Lung (tissue), 12 donors: ENCODE data around the gene RAB3C. TPM values are rescaled to one million over a fixed set of nuclear protein-coding genes. Genes with fewer than 3 reads are reported as not detected.
A peak's percentile ranks its signal among the peaks of the same experiment; 100 is the strongest.

Experiments
- ATAC-seq: fragments of 200-7000 bp; cut with Tn5 transposase; one replicate; pipeline ENCODE4 v1.9.1; 2020; ENCODE audit warnings: moderate number of reproducible peaks; ENCODE audit not compliant: insufficient read depth, low FRiP score
- DNase-seq, 3 donors: peaks; one replicate each; pipeline ENCODE4 v3.0.0-alpha.2; 2013 to 2017
- H3K27ac ChIP-seq, 2 donors: one replicate each; pipeline ENCODE4 v1.5.1; 2013; ENCODE audit warnings: mild to moderate bottlenecking in 2 of 2, moderate library complexity in 2 of 2, control low read depth in 1 of 2, inconsistent platforms in 1 of 2, low read depth in 1 of 2, low read length in 1 of 2
- H3K27me3 ChIP-seq, 3 donors: one replicate each; pipeline ENCODE4 v1.5.1; 2013; ENCODE audit warnings: low read length in 2 of 3; ENCODE audit not compliant: control insufficient read depth in 3 of 3, insufficient read depth in 3 of 3
- H3K36me3 ChIP-seq, 4 donors: one replicate each; pipeline ENCODE4 v1.5.1; 2013; ENCODE audit warnings: low read length in 4 of 4, mild to moderate bottlenecking in 1 of 4, moderate library complexity in 1 of 4; ENCODE audit not compliant: control insufficient read depth in 4 of 4, insufficient read depth in 4 of 4
- H3K4me1 ChIP-seq, 5 donors: one replicate each; pipeline ENCODE4 v1.5.1; 2013; ENCODE audit warnings: low read length in 5 of 5, mild to moderate bottlenecking in 2 of 5, moderate library complexity in 1 of 5; ENCODE audit not compliant: control insufficient read depth in 5 of 5, insufficient read depth in 5 of 5
- H3K4me3 ChIP-seq: one replicate; pipeline ENCODE4 v1.5.1; 2013; ENCODE audit warnings: mild to moderate bottlenecking, control low read depth, moderate library complexity
- H3K9ac ChIP-seq, 2 donors: one replicate each; pipeline ENCODE4 v1.5.1; 2013; ENCODE audit warnings: low read length in 2 of 2, control low read depth in 1 of 2; ENCODE audit not compliant: insufficient read depth in 1 of 2
- H3K9me3 ChIP-seq, 4 donors: one replicate each; pipeline ENCODE4 v1.5.1; 2013; ENCODE audit warnings: low read length in 3 of 4, mild to moderate bottlenecking in 1 of 4, moderate library complexity in 1 of 4; ENCODE audit not compliant: control insufficient read depth in 4 of 4, insufficient read depth in 3 of 4
- CTCF ChIP-seq: IDR thresholded peaks from 2 replicates; pipeline ENCODE4 v1.5.1; 2012; ENCODE audit warnings: mild to moderate bottlenecking; ENCODE audit errors: control extremely low read depth, extremely low read depth
- WGBS, 2 donors: extraction: QIAGEN DNeasy Blood & Tissue Kit; methylation state at CpG; one replicate each; pipeline ENCODE4 v1.1.7; 2013; 5-methylcytosine and 5-hydroxymethylcytosine counted together
- polyA plus RNA-seq, 2 donors: library from polyadenylated mRNA; stranded (reverse); fragments of 200-250 nt; gene quantifications; one replicate each; pipeline ENCODE4 v1.2.1, GENCODE V29; 2013
- total RNA-seq, 2 donors: library from RNA; depleted of rRNA in 1 of 2; stranded (reverse); fragments of >200 nt in 1 of 2; gene quantifications; one replicate each; pipeline ENCODE4 v1.2.1, GENCODE V29; 2014 to 2021
- donor health status: control.
- donor health status: control.
- donor health status: Bipolar disorder and iron deficiency.
- donor health status: healthy.
- donor health status: DM: yes; HTN: yes; CAD: no.

The RAB3C gene
- total and polyA plus RNA-seq, 4 donors: 0.35 to 1.1 (median 0.86) TPM

GRCh38 chr5:58800356-58800755 is 217.5 kb downstream of the RAB3C start:
- Histone ChIP-seq H3K4me1 (peaks cover 0 to 21% (median 5%) of the 10 kb centered on the region in 5 donors), H3K27ac (no peak overlapping the region), H3K27me3 (no peaks in the 10 kb centered on the region), H3K4me3 (no peak overlapping the region), H3K36me3 (no peaks in the 10 kb centered on the region), H3K9me3 (no peaks in the 10 kb centered on the region), H3K9ac (no peak overlapping the region)
- 79 to 83% methylated on average over 7 of the region's 7 CpGs for WGBS, 2 donors
- no peak for DNase-seq
- TF ChIP-seq CTCF: no peak
- no peak for ATAC-seq

GRCh38 chr5:58800861-58801540 is 218.1 kb downstream of the RAB3C start:
- no peak for DNase-seq
- Histone ChIP-seq H3K27me3 (no peaks in the 10 kb centered on the region), H3K27ac (no peak overlapping the region), H3K4me3 (no peak overlapping the region), H3K9me3 (no peaks in the 10 kb centered on the region), H3K4me1 (peaks cover 0 to 21% (median 5%) of the 10 kb centered on the region in 5 donors), H3K36me3 (no peaks in the 10 kb centered on the region), H3K9ac (no peak overlapping the region)
- ATAC-seq: no peak
- no peak for TF ChIP-seq CTCF
- 56 to 68% methylated on average over 5 of the region's 5 CpGs for WGBS, 2 donors

GRCh38 chr5:58803056-58803455 is 220.2 kb downstream of the RAB3C start:
- ATAC-seq (no peak), DNase-seq (peak in 2 of 3 donors; percentile 59 to 71)
- Histone ChIP-seq H3K4me1 (peaks cover 0 to 21% (median 5%) of the 10 kb centered on the region in 5 donors), H3K9ac (peak overlapping the region in 1 of 2 donors; percentile 13), H3K36me3 (no peaks in the 10 kb centered on the region), H3K9me3 (peaks cover 0 to 2% (median 0%) of the 10 kb centered on the region in 4 donors), H3K4me3 (no peak overlapping the region), H3K27me3 (no peaks in the 10 kb centered on the region), H3K27ac (no peak overlapping the region)
- no peak for TF ChIP-seq CTCF

- H3K36me3 ChIP-seq: no peaks in the 10 kb centered on the region
- no peak for ATAC-seq
Measured at GRCh38 chr5:58804291-58804690, 221.4 kb downstream of the RAB3C start.

More at GRCh38 chr5:58804291-58804690, 221.4 kb downstream of the RAB3C start:
- Histone ChIP-seq H3K9me3 (peaks cover 0 to 2% (median 0%) of the 10 kb centered on the region in 4 donors), H3K4me1 (peaks cover 0 to 21% (median 5%) of the 10 kb centered on the region in 5 donors), H3K9ac (no peak overlapping the region), H3K27ac (no peak overlapping the region), H3K4me3 (no peak overlapping the region), H3K27me3 (no peaks in the 10 kb centered on the region)
- DNase-seq: peak in 2 of 3 donors; percentile 54 to 71
- TF ChIP-seq CTCF: no peak
